GM23248 (cell line): Measurements from ENCODE around the gene ZEB2.

ENCODE experiments used
- EZH2 ChIP-seq: fragments of 200-600 bp; sonication (generic); IDR thresholded peaks from 2 replicates; pipeline ENCODE4 v1.6.1; 2018; ENCODE audit warnings: antibody characterized with exemption, mild to moderate bottlenecking; ENCODE audit not compliant: insufficient read depth, poor library complexity, severe bottlenecking
- EZH2phosphoT487 ChIP-seq: fragments of 200-600 bp; sonication (generic); IDR thresholded peaks from 2 replicates; pipeline ENCODE4 v1.6.1; 2018; ENCODE audit warnings: antibody characterized with exemption, moderate library complexity, mild to moderate bottlenecking, low read depth; ENCODE audit not compliant: insufficient read depth

- TF ChIP-seq EZH2 (no peak), EZH2phosphoT487 (no peak)
These were observed 114.6 kb downstream of the ZEB2 start for GRCh38 chr2:144405321-144405720.
